K562 (cell line): ENCODE data around the gene RGS7. TPM values are rescaled to one million over a fixed set of nuclear protein-coding genes. Genes with fewer than 3 reads are reported as not detected.

Experiments used
- ATAC-seq: fragments of 200-7000 bp; cut with Tn5 transposase; 3 replicates; pipeline ENCODE4 v1.9.1; 2020; ENCODE audit warnings: moderate library complexity
- BruUV-seq: library from RNA; stranded (reverse); fragments of 400-500 nt; replicated peaks from 2 replicates; lab custom pipeline; 2021; lab: Mats Ljungman, UMichigan
- CTCF ChIA-PET: fragments of 300-600 bp; formaldehyde crosslinking; extraction: SDS; loops from one replicate; lab custom pipeline; 2021; ENCODE audit warnings: low intra/inter-chr PET ratio; lab: Yijun Ruan, JAX
- POLR2A ChIA-PET: fragments of 300-600, 350-650 bp; sonication (Branson Sonifier 250); formaldehyde crosslinking; extraction: SDS; loops from one replicate; lab custom pipeline; 2021; ENCODE audit warnings: antibody characterized with exemption, inconsistent platforms; lab: Yijun Ruan, JAX
- DNase-seq, 4 experiments: peaks; one replicate each; pipeline versions ENCODE4 v3.0.0 to v3.0.0-alpha.2; 2011 to 2018; ENCODE audit warnings: low spot score in 3 of 4, mixed read lengths in 3 of 4; ENCODE audit errors: extremely low read depth in 1 of 4
- FAIRE-seq: peaks from 2 replicates; lab custom pipeline; 2011; peaks lifted over from hg19 to GRCh38; lab: Jason Lieb, UNC
- H2AFZ ChIP-seq: 2 replicates; pipeline ENCODE4 v1.6.0; 2011; ENCODE audit warnings: low read depth, low read length, control low read depth, inconsistent platforms
- H3K27ac ChIP-seq: fragments of 200-600 bp; 3 replicates; pipeline ENCODE4 v1.8.0; 2011; ENCODE audit warnings: low read depth, mild to moderate bottlenecking, control low read depth, inconsistent platforms, low read length, moderate library complexity, mixed read lengths; ENCODE audit errors: extremely low read depth
- H3K27me3 ChIP-seq, 2 experiments: fragments of 300-600 bp in 1 of 2; 2 replicates in 1 of 2; 3 replicates in 1 of 2; pipeline versions ENCODE4 v1.6.0 to v1.8.0; 2011; ENCODE audit warnings: inconsistent platforms in 2 of 2, low read length in 2 of 2, mild to moderate bottlenecking in 1 of 2, mixed read lengths in 1 of 2, moderate library complexity in 1 of 2; ENCODE audit not compliant: control insufficient read depth in 2 of 2, insufficient read depth in 2 of 2
- H3K36me3 ChIP-seq: fragments of 300-600 bp; 3 replicates; pipeline ENCODE4 v1.8.0; 2011; ENCODE audit warnings: mild to moderate bottlenecking, low read length, inconsistent platforms; ENCODE audit not compliant: control insufficient read depth, insufficient read depth
- H3K4me1 ChIP-seq, 2 experiments: fragments of 200-600 bp in 1 of 2; replicated peaks in 1 of 2; 2 replicates in 1 of 2; 3 replicates in 1 of 2; pipeline versions ENCODE4 v1.5.1 to v1.8.0; 2011; ENCODE audit warnings: inconsistent platforms in 2 of 2, low read length in 2 of 2, mild to moderate bottlenecking in 1 of 2, mixed read lengths in 1 of 2, moderate library complexity in 1 of 2; ENCODE audit not compliant: control insufficient read depth in 2 of 2, insufficient read depth in 2 of 2
- H3K4me2 ChIP-seq: 2 replicates; pipeline ENCODE4 v1.6.1; 2011; ENCODE audit warnings: low read length, control low read depth, inconsistent platforms, mixed read lengths; ENCODE audit not compliant: insufficient read depth
- H3K4me3 ChIP-seq: fragments of 200-600 bp; sonication (generic), shearing (Covaris generic); 2 replicates; pipeline ENCODE4 v1.5.1; 2016; ENCODE audit warnings: control low read depth, inconsistent platforms
- H3K79me2 ChIP-seq: fragments of 200-600 bp; 3 replicates; pipeline ENCODE4 v1.8.0; 2011; ENCODE audit warnings: low read length, inconsistent platforms; ENCODE audit not compliant: control insufficient read depth, insufficient read depth
- H3K9ac ChIP-seq, 2 experiments: 2 replicates each; pipeline versions ENCODE4 v1.6.0 to v1.6.1; 2011; ENCODE audit warnings: low read depth in 2 of 2, low read length in 2 of 2, control low read depth in 1 of 2, inconsistent platforms in 1 of 2, mild to moderate bottlenecking in 1 of 2, mixed read lengths in 1 of 2; ENCODE audit not compliant: insufficient read depth in 1 of 2
- H3K9me1 ChIP-seq: one replicate; pipeline ENCODE4 v1.6.0; 2011; ENCODE audit warnings: inconsistent platforms, mild to moderate bottlenecking, low read length, moderate library complexity; ENCODE audit not compliant: control insufficient read depth, insufficient read depth
- H3K9me3 ChIP-seq: replicated peaks from 2 replicates; pipeline ENCODE4 v1.5.1; 2011; ENCODE audit warnings: low read depth, low read length, inconsistent platforms; ENCODE audit not compliant: control insufficient read depth, insufficient read depth
- H4K20me1 ChIP-seq: replicated peaks from 2 replicates; pipeline ENCODE4 v1.6.1; 2011; ENCODE audit warnings: low read length, inconsistent platforms, mixed read lengths; ENCODE audit not compliant: control insufficient read depth, insufficient read depth
- ARID1B ChIP-seq: fragments of 450-650 bp; IDR thresholded peaks from 2 replicates; pipeline ENCODE4 v1.6.1; 2016; ENCODE audit warnings: antibody characterized with exemption, mild to moderate bottlenecking, inconsistent platforms
- ATF4 ChIP-seq: fragments of 450-650 bp; formaldehyde crosslinking; IDR thresholded peaks from 2 replicates; pipeline ENCODE4 v1.4.0; 2022; ENCODE audit warnings: mild to moderate bottlenecking, moderate library complexity
- BRF1 ChIP-seq: IDR thresholded peaks from 3 replicates; pipeline ENCODE4 v1.6.1; 2011; ENCODE audit warnings: borderline replicate concordance, mild to moderate bottlenecking; ENCODE audit not compliant: insufficient read length; ENCODE audit errors: extremely low read depth
- CBFA2T3 ChIP-seq: fragments of 450-650 bp; IDR thresholded peaks from 2 replicates; pipeline ENCODE4 v1.6.1; 2017
- CBX5 ChIP-seq: IDR thresholded peaks from 2 replicates; pipeline ENCODE4 v1.6.1; 2014; ENCODE audit warnings: low read depth, borderline replicate concordance
- CC2D1A ChIP-seq: fragments of 450-650 bp; IDR thresholded peaks from 2 replicates; pipeline ENCODE4 v1.6.1; 2017; ENCODE audit warnings: mild to moderate bottlenecking
- GTF2B ChIP-seq: IDR thresholded peaks from 2 replicates; pipeline ENCODE4 v1.6.1; 2011; ENCODE audit not compliant: insufficient read length; ENCODE audit errors: extremely low read depth
- KLF10 ChIP-seq: fragments of 250-450 bp; sonication (Bioruptor Pico); IDR thresholded peaks from 2 replicates; pipeline ENCODE4 v1.6.1; 2021; ENCODE audit warnings: matching md5 sums
- MCM2 ChIP-seq: fragments of 450-650 bp; IDR thresholded peaks from 2 replicates; pipeline ENCODE4 v1.6.1; 2017; ENCODE audit warnings: low read depth, mild to moderate bottlenecking
- MECOM ChIP-seq: fragments of 250-450 bp; sonication (Bioruptor Pico); IDR thresholded peaks from 2 replicates; pipeline ENCODE4 v1.8.0; 2022; ENCODE audit warnings: inconsistent platforms
- NFRKB ChIP-seq: fragments of 450-650 bp; IDR thresholded peaks from 2 replicates; pipeline ENCODE4 v1.6.1; 2016; ENCODE audit warnings: low read depth
- NR2C1 ChIP-seq, 2 experiments: fragments of 450-650 bp; IDR thresholded peaks; 2 replicates each; pipeline ENCODE4 v1.6.1; 2017; ENCODE audit warnings: mild to moderate bottlenecking in 2 of 2, antibody characterized with exemption in 1 of 2, inconsistent platforms in 1 of 2, missing compliant biosample characterization in 1 of 2, missing genetic modification characterization in 1 of 2
- PHB ChIP-seq: fragments of 250-450 bp; sonication (Bioruptor Pico); IDR thresholded peaks from 2 replicates; pipeline ENCODE4 v1.5.0; 2021
- PTTG1 ChIP-seq: fragments of 450-650 bp; IDR thresholded peaks from 2 replicates; pipeline ENCODE4 v1.6.1; 2016; ENCODE audit warnings: low read depth, mild to moderate bottlenecking, missing genetic modification characterization, missing compliant biosample characterization
- SNIP1 ChIP-seq: fragments of 450-650 bp; IDR thresholded peaks from 2 replicates; pipeline ENCODE4 v1.7.1; 2017; ENCODE audit warnings: low read depth, mild to moderate bottlenecking
- ZNF324 ChIP-seq: fragments of 250-450 bp; sonication (Bioruptor Pico); IDR thresholded peaks from 2 replicates; pipeline ENCODE4 v1.4.0; 2020; ENCODE audit warnings: mild to moderate bottlenecking
- ZNF354B ChIP-seq: fragments of 250-450 bp; sonication (Bioruptor Pico); IDR thresholded peaks from 2 replicates; pipeline ENCODE4 v1.4.0; 2020
- ZNF766 ChIP-seq: fragments of 200-800 bp; sonication (Bioruptor generic); conservative IDR thresholded peaks from 2 replicates; pipeline ENCODE4 v1.6.1; 2016; ENCODE audit warnings: missing genetic modification characterization, missing compliant biosample characterization
- WGBS: fragments of 100-300 bp; shearing (Covaris generic); methylation state at CpG from one replicate; pipeline ENCODE4 v1.1.6; 2016; ENCODE audit warnings: low coverage, mixed read lengths; ENCODE audit not compliant: insufficient coverage; ENCODE audit errors: missing lambda C conversion rate; 5-methylcytosine and 5-hydroxymethylcytosine counted together
- in situ Hi-C: fragments of 300-500 bp; cut with MboI; formaldehyde crosslinking; loops from 4 replicates; pipeline ENCODE4 v1.15.0; 2018; ENCODE audit warnings: inconsistent platforms, mixed read lengths
- intact Hi-C: fragments of 100-400 bp; cut with micrococcal nuclease; formaldehyde crosslinking; loops from 2 replicates; pipeline ENCODE4 v1.14.2; 2022
- polyA plus RNA-seq, 8 experiments: library from polyadenylated mRNA; depleted of rRNA in 4 of 8; stranded (reverse) in 5 of 8; unstranded in 3 of 8; fragments of >200 nt; fragmentation: Nextera tagmentation in 2 of 8; fragmentation: Illumina TruSeq in 1 of 8; extraction: Ambion mirVana in 2 of 8; extraction: Trizol in 1 of 8; gene quantifications; 2 replicates each; pipeline versions ENCODE4 v1.2.1 to v1.2.3, GENCODE V29; 2011 to 2014; ENCODE audit warnings: inconsistent platforms in 1 of 8, missing spikeins in 1 of 8
- total RNA-seq, 7 experiments: library from RNA; depleted of rRNA in 6 of 7; stranded (reverse); fragments of >200 nt in 6 of 7; fragmentation: Illumina TruSeq in 2 of 7; extraction: Trizol in 2 of 7; gene quantifications; 2 replicates each; pipeline versions ENCODE4 v1.2.1 to v1.2.3, GENCODE V29; 2011 to 2021; ENCODE audit warnings: low replicate concordance in 1 of 7

RGS7 gene
- total and polyA plus RNA-seq, 9 of the 15 experiments (the other 6 are each of a cell fraction or from before 2014, with no cell fraction given) = not detected

GRCh38 chr1:241048622-241049021, 308.4 kb downstream of the RGS7 start:
- ChIA-PET CTCF (no interaction called here), POLR2A (no interaction called here)
- TF ChIP-seq MECOM (CRISPR knock-in tag) = no peak
- Histone ChIP-seq H3K27me3 (no peaks in the 10 kb centered on the region), H3K9me3 (no peaks in the 10 kb centered on the region; the same call in 1 of the 2 replicates), H3K79me2 (no peaks in the 10 kb centered on the region), H2AFZ (no peak overlapping the region), H3K9me1 (no peaks in the 10 kb centered on the region), H3K36me3 (no peaks in the 10 kb centered on the region), H3K4me2 (no peak overlapping the region), H3K4me3 (no peak overlapping the region), H3K9ac (no peak overlapping the region), H4K20me1 (no peaks in the 10 kb centered on the region), H3K27ac (no peak overlapping the region), H3K4me1 (no peaks in the 10 kb centered on the region)
- in situ Hi-C loops = no loop called here
- WGBS = 2% methylated on average over 4 of the region's 4 CpGs
- no TSS peak for BruUV-seq
- intact Hi-C loops = no loop called here
- ATAC-seq = no peak
- no peak for FAIRE-seq
- DNase-seq = no peak

GRCh38 chr1:241045659-241046058, 311.3 kb downstream of the RGS7 start:
- Histone ChIP-seq H3K9me3 (no peaks in the 10 kb centered on the region; the same call in 1 of the 2 replicates), H3K79me2 (no peaks in the 10 kb centered on the region), H3K9ac (no peak overlapping the region), H3K27ac (no peak overlapping the region), H3K4me2 (no peak overlapping the region), H3K27me3 (no peaks in the 10 kb centered on the region), H3K9me1 (no peaks in the 10 kb centered on the region), H3K4me3 (no peak overlapping the region), H2AFZ (no peak overlapping the region), H4K20me1 (no peaks in the 10 kb centered on the region), H3K4me1 (no peaks in the 10 kb centered on the region), H3K36me3 (no peaks in the 10 kb centered on the region)
- ATAC-seq = no peak
- FAIRE-seq = no peak
- DNase-seq = no peak
- CTCF ChIA-PET = no interaction called here
- in situ Hi-C loops = no loop called here
- no TSS peak for BruUV-seq
- POLR2A ChIA-PET = no interaction called here
- WGBS = 0% methylated on average over 2 of the region's 2 CpGs
- intact Hi-C loops = no loop called here
- TF ChIP-seq CBFA2T3 = no peak
- TF ChIP-seq NFRKB = no peak
- TF ChIP-seq KLF10 (CRISPR knock-in tag) = no peak
- TF ChIP-seq BRF1 = no peak
- TF ChIP-seq GTF2B = no peak
- no peak for TF ChIP-seq CC2D1A
- TF ChIP-seq ZNF324 = no peak
- TF ChIP-seq NR2C1 (IDR thresholded peaks at IDR 0.05) = no peak
- TF ChIP-seq NR2C1 (tag; IDR thresholded peaks at IDR 0.05) = no peak
- no peak for TF ChIP-seq ATF4 (CRISPR knock-in tag)
- TF ChIP-seq SNIP1 = no peak
- no peak for TF ChIP-seq ARID1B
- no peak for TF ChIP-seq ZNF766 (CRISPR knock-in tag)
- no peak for TF ChIP-seq CBX5
- no peak for TF ChIP-seq MCM2
- no peak for TF ChIP-seq PHB (CRISPR knock-in tag)
- TF ChIP-seq PTTG1 (tag) = no peak
- no peak for TF ChIP-seq ZNF354B (CRISPR knock-in tag)
